DND-41 (cell line): Measurements from ENCODE around the gene ABHD5.

Source experiments
- EZH2 ChIP-seq: IDR thresholded peaks from 3 replicates; pipeline ENCODE4 v1.6.1; 2012; ENCODE audit warnings: borderline replicate concordance, low read depth, mild to moderate bottlenecking, moderate library complexity, low read length, inconsistent platforms; ENCODE audit not compliant: severe bottlenecking
- TF ChIP-seq, protein P1 (sequence below): IDR thresholded peaks from 2 replicates; pipeline ENCODE4 v1.5.1; 2012; ENCODE audit warnings: borderline replicate concordance, low read length, moderate library complexity, mild to moderate bottlenecking; ENCODE audit not compliant: poor library complexity, severe bottlenecking; ENCODE audit errors: extremely low read depth

GRCh38 chr3:43659250-43659880 is 31.4 kb upstream of the ABHD5 start:
- TF ChIP-seq, protein P1, sequence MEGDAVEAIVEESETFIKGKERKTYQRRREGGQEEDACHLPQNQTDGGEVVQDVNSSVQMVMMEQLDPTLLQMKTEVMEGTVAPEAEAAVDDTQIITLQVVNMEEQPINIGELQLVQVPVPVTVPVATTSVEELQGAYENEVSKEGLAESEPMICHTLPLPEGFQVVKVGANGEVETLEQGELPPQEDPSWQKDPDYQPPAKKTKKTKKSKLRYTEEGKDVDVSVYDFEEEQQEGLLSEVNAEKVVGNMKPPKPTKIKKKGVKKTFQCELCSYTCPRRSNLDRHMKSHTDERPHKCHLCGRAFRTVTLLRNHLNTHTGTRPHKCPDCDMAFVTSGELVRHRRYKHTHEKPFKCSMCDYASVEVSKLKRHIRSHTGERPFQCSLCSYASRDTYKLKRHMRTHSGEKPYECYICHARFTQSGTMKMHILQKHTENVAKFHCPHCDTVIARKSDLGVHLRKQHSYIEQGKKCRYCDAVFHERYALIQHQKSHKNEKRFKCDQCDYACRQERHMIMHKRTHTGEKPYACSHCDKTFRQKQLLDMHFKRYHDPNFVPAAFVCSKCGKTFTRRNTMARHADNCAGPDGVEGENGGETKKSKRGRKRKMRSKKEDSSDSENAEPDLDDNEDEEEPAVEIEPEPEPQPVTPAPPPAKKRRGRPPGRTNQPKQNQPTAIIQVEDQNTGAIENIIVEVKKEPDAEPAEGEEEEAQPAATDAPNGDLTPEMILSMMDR, result no peak
- TF ChIP-seq EZH2, result no peak
